Ovary (tissue), 3 donors: ENCODE measurements around the gene TP73.

Experiments
- CTCF ChIP-seq, 3 donors: fragments of 450-650 bp in 2 of 3; fragments of 200-600 bp in 1 of 3; IDR thresholded peaks; one replicate each; pipeline versions ENCODE4 v1.5.1 to v1.8.0; 2016 to 2022; ENCODE audit warnings: antibody characterized with exemption in 3 of 3, mild to moderate bottlenecking in 1 of 3
- EP300 ChIP-seq: sonication (generic); formaldehyde crosslinking; IDR thresholded peaks from one replicate; pipeline ENCODE4 v1.6.1; 2017; ENCODE audit warnings: antibody characterized with exemption
- POLR2A ChIP-seq: fragments of 450-650 bp; IDR thresholded peaks from one replicate; pipeline ENCODE4 v1.6.1; 2017; ENCODE audit warnings: antibody characterized with exemption, mild to moderate bottlenecking, moderate library complexity
- donor health status: DM: no; HTN: no; CAD: no.

DNA sequence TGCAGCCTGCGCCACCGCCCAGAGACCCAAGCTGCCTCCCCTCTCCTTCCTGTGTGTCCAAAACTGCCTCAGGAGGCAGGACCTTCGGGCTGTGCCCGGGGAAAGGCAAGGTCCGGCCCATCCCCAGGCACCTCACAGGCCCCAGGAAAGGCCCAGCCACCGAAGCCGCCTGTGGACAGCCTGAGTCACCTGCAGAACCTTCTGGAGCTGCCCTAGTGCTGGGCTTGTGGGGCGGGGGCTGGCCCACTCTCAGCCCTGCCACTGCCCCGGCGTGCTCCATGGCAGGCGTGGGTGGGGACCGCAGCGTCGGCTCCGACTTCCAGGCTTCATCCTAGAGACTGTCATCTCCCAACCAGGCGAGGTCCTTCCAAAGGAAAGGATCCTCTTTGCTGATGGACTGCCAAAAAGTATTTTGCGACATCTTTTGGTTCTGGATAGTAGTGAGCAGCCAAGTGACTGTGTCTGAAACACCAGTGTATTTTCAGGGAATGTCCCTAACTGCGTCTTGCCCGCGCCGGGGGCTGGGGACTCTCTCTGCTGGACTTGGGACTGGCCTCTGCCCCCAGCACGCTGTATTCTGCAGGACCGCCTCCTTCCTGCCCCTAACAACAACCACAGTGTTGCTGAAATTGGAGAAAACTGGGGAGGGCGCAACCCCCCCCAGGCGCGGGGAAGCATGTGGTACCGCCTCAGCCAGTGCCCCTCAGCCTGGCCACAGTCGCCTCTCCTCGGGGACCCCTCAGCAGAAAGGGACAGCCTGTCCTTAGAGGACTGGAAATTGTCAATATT, 81.0 kb downstream of the TP73 start:
- TF ChIP-seq CTCF (IDR thresholded peaks at IDR 0.05) (no peak), EP300 (no peak), POLR2A (no peak)
